HG03469 (cell line): ENCODE data around the gene APCDD1.

ENCODE experiments used
- ATAC-seq: cut with Tn5 transposase; IDR thresholded peaks from one replicate; pipeline ENCODE4 v1.9.1; 2021; ENCODE audit warnings: mild to moderate bottlenecking, moderate library complexity, moderate number of reproducible peaks; ENCODE audit not compliant: unreplicated experiment

The APCDD1 gene

GRCh38 chr18:10453806-10454680 is at the start of gene APCDD1:
TSS of gene APCDD1 (plus strand) at chr18:10454635. CDS start at chr18:10454982, 347 bp downstream.
- ATAC-seq, result no peak

- ATAC-seq, result no peak
Observed at GRCh38 chr18:10405014-10405493, 49.4 kb upstream of the APCDD1 start.

- no peak for ATAC-seq
Observed at GRCh38 chr18:10405816-10406663, 48.4 kb upstream of the APCDD1 start.

DNA sequence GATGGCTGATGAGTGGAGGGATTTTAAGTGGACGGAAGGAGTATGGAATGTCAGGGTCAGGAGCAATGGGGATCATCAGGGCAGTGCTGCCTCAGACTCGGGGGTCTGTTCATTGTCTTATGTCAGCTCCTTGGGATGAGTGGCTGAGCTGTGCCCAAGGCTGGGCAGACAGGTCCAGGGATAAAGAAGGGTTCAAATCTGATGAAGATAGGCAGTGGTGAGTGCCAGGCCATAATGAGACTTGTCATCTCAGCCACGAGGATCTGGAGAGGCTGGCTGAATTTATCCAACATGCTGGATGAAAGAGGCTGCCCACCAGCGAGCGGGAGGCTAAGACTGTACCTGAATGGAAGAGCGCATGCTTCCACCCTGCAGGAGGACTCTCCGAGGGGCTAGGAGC is 46.3 kb upstream of the APCDD1 start:
- no peak for ATAC-seq

GRCh38 chr18:10409041-10409440 is 45.4 kb upstream of the APCDD1 start:
- ATAC-seq, result no peak

DNA sequence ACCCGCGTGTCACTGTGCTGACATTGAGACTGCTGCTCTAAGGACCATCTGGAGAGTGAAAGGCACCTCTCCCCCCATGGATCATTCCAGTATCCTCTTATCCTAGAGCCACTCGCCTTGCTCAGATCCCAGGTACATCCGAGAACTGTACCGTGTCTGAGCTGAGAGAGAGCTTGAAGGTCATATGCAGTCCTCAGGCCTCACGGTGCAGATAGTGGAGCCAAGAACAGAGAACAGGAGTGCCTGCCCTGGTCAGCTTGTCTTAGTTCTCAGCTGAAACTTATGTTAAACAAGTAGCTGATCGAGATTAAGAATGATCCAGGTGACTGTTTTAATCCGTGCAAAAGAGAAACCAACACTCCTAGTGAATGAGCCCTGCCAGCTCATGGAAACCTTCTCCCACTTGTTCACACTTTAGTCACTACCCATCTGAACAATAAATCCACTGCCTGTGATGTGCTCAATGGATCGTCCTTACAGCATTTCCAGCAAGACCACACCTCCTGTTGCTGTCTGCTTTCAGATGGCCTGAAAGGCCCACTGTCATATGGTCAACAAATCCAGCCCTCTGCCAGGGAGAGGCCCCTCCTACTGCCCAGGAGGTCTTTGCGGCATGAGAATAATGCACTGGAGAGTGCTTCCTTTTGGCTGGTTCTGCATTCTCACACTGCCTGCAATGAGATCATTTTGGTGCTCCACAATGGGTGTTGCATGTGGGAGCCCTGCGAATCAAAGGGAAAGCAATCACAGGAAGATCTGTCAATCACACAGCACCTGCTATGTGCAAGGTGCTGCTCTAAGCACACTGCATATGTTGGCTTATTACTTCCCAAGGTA is 43.7 kb upstream of the APCDD1 start:
- no peak for ATAC-seq

DNA sequence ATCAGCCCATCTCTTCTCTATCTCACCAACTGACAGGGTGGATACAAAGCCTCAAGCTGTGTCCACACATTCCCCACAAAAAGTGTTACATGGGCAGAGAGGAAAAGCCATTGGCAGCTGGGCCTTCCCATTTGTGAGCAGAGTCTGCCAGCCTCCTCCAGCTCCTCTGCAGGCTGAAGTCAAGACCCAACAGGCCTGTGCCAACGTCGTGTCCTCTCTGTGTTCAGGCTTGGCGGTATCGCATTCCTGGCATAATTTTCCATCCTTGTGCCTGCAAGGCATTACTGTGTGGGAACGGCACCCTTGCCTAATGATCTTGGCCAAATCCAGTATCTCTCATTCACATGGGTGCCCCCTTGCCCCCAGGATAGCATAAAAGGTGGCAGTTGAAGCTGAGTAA is 41.5 kb upstream of the APCDD1 start:
- no peak for ATAC-seq

DNA sequence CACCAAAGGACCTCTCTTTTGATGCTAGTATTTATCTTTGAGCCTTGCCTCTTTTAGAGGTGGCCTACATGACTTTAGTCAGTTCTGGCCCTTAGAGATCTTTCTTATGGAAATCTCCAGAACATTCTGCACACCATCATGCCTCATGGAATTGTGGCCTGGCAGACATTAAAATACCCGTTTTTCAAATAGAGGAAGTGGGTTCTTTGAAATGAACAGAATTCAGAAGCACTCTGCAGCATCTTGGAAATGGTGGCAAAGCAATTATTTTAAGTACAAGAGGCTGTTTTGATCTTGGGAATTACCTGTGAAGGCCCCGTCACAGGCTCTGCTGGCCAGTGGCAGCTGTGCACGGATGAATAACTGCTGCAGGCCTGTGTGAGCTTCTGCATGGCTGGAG is 40.7 kb upstream of the APCDD1 start:
- no peak for ATAC-seq

GRCh38 chr18:10414293-10414842 is 40.1 kb upstream of the APCDD1 start:
- ATAC-seq, result no peak

GRCh38 chr18:10416065-10416464 is 38.4 kb upstream of the APCDD1 start:
- no peak for ATAC-seq

DNA sequence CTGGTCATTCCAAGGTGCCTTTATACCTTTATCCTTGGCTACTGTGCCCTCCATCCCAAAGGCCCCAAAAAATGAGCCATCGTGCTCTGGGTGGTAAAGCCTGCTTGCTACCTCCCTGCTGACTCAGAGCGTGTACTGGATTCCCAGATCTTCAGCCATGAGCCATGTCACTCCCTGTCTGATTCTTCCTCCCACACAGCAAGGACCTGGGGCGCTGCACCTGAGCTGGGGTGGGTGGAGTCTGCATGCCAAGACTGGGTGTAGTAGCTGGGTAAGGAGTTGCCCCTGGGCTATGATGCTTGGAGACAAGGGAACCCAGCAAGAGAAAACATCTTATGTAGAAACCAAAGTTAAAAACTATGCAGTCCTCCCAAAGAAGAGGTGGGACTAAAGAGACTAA is 37.2 kb upstream of the APCDD1 start:
- no peak for ATAC-seq

DNA sequence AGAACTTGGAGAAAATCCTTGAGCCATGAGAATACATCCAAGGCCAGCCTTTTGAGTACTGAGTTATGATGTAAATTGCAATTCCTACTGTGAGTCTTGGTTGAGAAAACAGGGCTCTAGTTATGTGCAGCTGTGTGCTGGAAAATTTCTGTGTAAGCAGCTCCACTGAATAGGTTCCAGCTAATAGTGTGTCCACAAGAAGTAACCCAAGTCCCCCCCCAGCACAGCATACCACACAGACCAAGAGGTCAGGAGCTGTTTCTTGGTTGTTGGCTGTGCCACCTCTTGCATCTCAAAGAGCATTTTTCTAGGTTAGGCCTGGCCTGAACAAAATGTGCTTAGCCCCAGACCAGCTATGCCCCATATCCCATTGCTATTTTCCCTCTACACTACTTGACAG is 36.8 kb upstream of the APCDD1 start:
- no peak for ATAC-seq

DNA sequence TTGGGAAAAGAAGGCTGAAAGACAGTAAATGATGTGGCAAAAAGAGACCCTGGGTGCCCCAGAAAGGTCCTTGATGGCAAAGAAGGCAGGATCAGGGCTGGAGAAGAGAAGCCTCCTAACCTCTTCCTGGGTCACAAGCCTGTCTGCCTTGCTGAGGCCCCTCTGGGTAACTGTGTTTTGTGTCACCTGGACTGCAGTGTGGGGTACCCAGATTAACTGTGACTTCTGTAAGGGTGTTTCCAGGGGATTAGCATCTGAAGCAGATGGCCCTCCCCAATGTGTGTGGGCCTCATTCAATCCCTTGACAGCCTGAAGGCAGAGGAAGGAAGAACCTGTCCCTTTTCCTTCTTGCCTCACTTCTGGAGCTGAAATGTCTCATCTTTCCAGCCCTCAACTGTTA is 35.6 kb upstream of the APCDD1 start:
- ATAC-seq, result no peak

- no peak for ATAC-seq
Observed at GRCh38 chr18:10419420-10420103, 34.9 kb upstream of the APCDD1 start.

- ATAC-seq, result no peak
Observed at GRCh38 chr18:10420561-10421352, 33.7 kb upstream of the APCDD1 start.

- no peak for ATAC-seq
Observed at GRCh38 chr18:10421859-10422258, 32.6 kb upstream of the APCDD1 start.

- ATAC-seq, result no peak
Observed at GRCh38 chr18:10422731-10423130, 31.7 kb upstream of the APCDD1 start.

DNA sequence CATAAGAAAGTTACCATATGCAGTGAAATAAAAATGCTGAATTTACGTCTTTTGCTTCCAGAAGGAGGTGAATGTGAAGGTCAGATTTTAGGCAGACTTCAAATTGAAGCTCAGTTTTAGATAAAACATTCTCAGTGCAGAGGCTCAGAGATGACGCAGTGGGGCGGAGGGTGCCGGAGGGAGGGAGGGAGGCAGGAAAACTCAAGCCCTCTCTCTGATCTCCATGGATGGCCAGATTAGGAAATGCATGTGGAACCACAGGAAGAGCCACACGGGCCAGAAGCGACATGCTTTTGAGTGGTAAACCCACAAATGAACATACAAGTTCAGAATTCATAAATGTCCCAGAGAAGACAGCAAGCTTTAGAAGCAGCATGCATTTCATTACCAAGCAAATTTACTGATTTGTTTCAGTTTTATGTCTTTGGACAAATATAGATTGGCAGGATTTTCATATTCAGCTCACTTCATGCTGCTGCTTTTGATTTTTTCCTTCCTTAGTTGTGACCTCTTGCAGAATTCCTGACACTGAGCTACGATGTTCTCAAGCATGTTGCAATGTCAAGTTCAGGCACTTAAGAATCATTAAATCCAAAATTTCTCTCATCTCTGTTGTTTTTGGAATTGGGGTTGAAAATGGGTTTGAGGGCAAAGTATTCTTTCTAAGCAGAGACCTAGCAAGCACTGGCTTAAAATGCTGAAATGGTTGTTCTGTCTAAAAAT is 29.7 kb upstream of the APCDD1 start:
- ATAC-seq, result no peak

DNA sequence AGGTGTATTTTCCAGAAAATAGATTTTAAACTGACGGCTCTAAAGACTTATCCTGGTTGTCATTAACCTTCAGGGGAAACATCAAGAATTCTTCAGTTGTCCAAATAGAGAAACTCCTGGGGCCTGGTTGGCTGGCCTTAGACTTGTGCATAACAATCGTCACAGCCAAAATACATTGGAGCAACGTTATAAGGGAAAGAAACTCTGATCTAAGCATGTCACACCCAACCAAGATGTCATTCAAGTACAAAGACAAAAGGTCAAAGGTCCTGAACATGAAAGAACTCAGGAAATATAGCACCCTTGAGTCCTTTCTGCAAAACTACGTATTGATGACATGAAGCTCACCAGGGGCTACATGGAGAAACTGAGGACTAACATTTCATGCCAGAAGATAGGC is 23.8 kb upstream of the APCDD1 start:
- no peak for ATAC-seq
